Muscle layer of duodenum (tissue), 2 donors: ENCODE data around the gene ZYG11B.
"Not testable (repeated sequence)": the region's sequence is repeated elsewhere in the genome, so short reads cannot be mapped to it uniquely, and the experiment has no call there.

Experiments used
- H3K27ac ChIP-seq: one replicate; pipeline ENCODE4 v1.7.0; 2013; ENCODE audit warnings: mild to moderate bottlenecking, low read length
- H3K27me3 ChIP-seq: one replicate; pipeline ENCODE4 v1.7.0; 2013; ENCODE audit warnings: low read depth, mild to moderate bottlenecking, control low read depth, low read length
- H3K36me3 ChIP-seq, 2 donors: one replicate each; pipeline ENCODE4 v1.7.0; 2013; ENCODE audit warnings: low read length in 2 of 2, control low read depth in 1 of 2, mild to moderate bottlenecking in 1 of 2; ENCODE audit not compliant: insufficient read depth in 2 of 2, control insufficient read depth in 1 of 2
- H3K4me1 ChIP-seq, 2 donors: one replicate each; pipeline ENCODE4 v1.7.0; 2013; ENCODE audit warnings: low read length in 2 of 2, mild to moderate bottlenecking in 2 of 2, control low read depth in 1 of 2, moderate library complexity in 1 of 2; ENCODE audit not compliant: insufficient read depth in 2 of 2, control insufficient read depth in 1 of 2
- H3K4me3 ChIP-seq, 2 donors: one replicate each; pipeline ENCODE4 v1.7.0; 2013; ENCODE audit warnings: low read length in 2 of 2, low read depth in 1 of 2, mild to moderate bottlenecking in 1 of 2
- H3K9me3 ChIP-seq, 2 donors: one replicate each; pipeline ENCODE4 v1.7.0; 2013; ENCODE audit warnings: low read length in 2 of 2, control low read depth in 1 of 2, mild to moderate bottlenecking in 1 of 2; ENCODE audit not compliant: control insufficient read depth in 1 of 2
- donor health status: healthy.

Gene ZYG11B

DNA sequence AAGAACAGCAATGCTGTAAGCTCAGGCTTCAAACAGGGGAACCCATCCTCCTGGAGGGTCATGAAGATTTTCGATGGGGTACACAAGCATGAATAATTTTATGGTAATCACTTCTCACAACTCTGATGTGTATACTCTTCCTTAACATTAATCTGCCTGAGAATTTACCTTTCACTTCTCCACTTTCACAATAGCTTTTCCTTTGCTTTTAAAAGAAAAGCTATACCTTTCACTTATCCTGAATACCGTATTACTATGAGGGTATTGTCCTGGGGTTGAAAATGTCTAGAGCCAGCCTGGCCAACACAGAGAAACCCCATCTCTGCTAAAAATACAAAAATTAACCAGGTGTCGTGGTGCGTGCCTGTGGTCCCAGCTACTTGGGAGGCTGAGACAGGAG, 12.7 kb upstream of the ZYG11B start:
- Histone ChIP-seq H3K27me3 (no peaks in the 10 kb centered on the region), H3K4me1 (peaks cover 0 to 8% of the 10 kb centered on the region in 2 donors), H3K36me3 (no peaks in the 10 kb centered on the region), H3K9me3 (no peaks in the 10 kb centered on the region), H3K4me3 (no peak overlapping the region), H3K27ac (no peak overlapping the region)

- H3K9me3 ChIP-seq, H3K4me1 ChIP-seq, H3K27me3 ChIP-seq, H3K27ac ChIP-seq, H3K4me3 ChIP-seq, H3K36me3 ChIP-seq: not testable (repeated sequence)
Measured at GRCh38 chr1:52715296-52715695, 11.0 kb upstream of the ZYG11B start.

DNA sequence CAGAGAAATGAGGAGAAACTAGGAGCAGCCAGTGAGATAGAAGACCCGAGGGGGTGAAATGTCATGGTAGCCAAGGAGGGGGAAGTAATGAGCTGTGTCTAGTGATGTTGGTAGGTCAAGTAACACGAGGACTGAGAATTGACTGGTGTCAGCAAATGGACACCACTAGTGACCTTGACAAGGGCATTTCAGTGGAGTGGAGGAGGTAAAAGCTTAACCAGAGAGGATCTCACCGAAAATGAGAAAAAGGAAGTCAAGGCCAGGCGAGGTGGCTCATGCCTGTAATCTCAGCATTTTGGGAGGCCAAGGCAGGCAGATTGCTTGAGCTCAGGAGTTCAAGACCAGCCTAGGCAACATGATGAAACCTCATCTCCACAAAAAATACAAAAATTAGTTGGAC, 3.0 kb upstream of the ZYG11B start:
- Histone ChIP-seq H3K27ac (no peak overlapping the region), H3K4me3 (no peak overlapping the region), H3K36me3 (no peaks in the 10 kb centered on the region), H3K4me1 (peaks cover 0 to 9% of the 10 kb centered on the region in 2 donors), H3K27me3 (no peaks in the 10 kb centered on the region), H3K9me3 (no peaks in the 10 kb centered on the region)

DNA sequence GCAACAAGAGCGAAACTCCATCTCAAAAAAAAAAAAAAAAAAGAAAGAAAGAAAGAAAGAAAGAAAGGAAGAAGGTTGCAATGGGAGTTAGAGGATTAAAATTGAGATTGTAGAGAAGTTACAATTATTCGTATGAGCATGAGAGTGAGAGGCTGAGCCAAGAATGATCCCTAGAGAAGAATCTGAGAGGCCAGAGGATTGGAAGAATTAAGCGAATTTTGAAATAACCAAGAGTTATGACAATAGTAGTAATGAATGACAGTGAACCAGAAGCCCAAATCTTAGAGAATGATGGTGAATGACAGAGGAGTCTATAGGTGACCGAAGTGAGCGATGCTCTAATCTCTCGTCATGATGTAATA, 369 bp upstream of the ZYG11B start:
- Histone ChIP-seq H3K4me1 (peaks cover 0 to 14% of the 10 kb centered on the region in 2 donors), H3K9me3 (no peaks in the 10 kb centered on the region), H3K4me3 (peak overlapping the region; percentile 59 to 96), H3K27me3 (no peaks in the 10 kb centered on the region), H3K27ac (no peak overlapping the region), H3K36me3 (no peaks in the 10 kb centered on the region)

DNA sequence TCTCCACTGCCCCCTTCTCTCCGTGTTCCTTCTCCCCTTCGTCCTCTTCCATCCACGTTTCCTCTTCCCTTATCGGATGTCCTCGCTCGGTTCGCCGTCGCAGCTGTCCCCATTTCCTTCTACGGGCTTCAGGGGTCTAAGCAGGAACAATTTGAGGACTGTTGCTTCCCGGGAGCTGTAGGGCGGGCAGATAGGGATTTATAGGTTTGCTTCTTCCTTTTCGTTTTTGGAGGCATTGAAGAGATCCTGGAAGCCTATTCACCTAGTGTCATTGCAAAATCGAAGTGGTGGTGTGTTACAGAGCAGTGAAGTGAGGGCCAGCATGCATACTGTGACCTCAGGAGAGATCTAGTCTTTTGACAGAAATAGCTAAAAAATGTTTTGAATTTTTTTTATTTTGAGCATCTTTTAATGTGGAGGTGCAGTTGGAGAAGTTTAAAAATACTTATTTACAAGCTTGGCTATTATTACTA, 897 bp downstream of the ZYG11B start:
- H3K27ac ChIP-seq = peak overlapping the region; percentile 90

DNA sequence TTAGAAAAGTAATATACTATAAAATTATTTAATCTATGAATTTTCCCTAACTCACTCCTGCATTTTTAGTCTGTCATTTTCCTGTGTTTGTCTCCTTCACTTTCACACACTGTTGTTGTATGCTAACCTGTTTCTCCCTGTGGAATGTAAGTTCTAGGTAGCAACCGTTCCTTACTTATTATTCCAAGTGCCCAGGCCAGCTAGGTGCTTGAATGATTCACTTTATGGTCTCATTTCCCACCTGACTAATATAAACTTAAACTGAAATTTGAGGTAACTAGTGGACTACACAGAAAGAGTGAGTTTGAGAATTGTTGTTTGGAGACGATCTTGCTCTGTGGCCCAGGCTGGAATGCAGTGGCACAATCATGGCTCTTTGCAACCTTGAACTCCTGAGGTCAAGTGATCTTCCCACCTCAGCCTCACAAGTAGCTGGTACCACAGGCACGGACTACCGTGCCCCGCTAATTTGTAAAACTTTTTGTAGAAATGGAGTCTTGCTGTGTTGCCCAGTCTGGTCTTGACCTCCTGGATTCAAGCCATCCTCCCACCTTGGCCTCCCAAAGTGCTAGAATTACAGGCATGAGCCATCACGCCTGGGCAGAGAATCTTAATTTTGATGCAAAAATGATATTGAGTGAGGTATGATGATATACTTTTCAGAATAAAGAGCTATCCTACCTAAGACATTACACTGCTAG, 1.9 kb downstream of the ZYG11B start:
- no peak overlapping the region for H3K4me3 ChIP-seq
- no peaks in the 10 kb centered on the region for H3K27me3 ChIP-seq
- peaks cover 0 to 14% of the 10 kb centered on the region in 2 donors for H3K4me1 ChIP-seq
- no peaks in the 10 kb centered on the region for H3K9me3 ChIP-seq
- H3K27ac ChIP-seq = no peak overlapping the region
- H3K36me3 ChIP-seq = no peaks in the 10 kb centered on the region

More for the DNA sequence above, 897 bp downstream of the ZYG11B start:
- Histone ChIP-seq H3K4me1 (peaks cover 0 to 14% of the 10 kb centered on the region in 2 donors), H3K27me3 (no peaks in the 10 kb centered on the region), H3K36me3 (no peaks in the 10 kb centered on the region), H3K9me3 (no peaks in the 10 kb centered on the region), H3K4me3 (peak overlapping the region; percentile 96 to 97)

- Histone ChIP-seq H3K4me3 (no peak overlapping the region), H3K36me3 (no peaks in the 10 kb centered on the region), H3K9me3 (no peaks in the 10 kb centered on the region), H3K27me3 (no peaks in the 10 kb centered on the region), H3K4me1 (peaks cover 0 to 4% of the 10 kb centered on the region in 2 donors), H3K27ac (no peak overlapping the region)
Measured at GRCh38 chr1:52733368-52733767, 7.1 kb downstream of the ZYG11B start.

DNA sequence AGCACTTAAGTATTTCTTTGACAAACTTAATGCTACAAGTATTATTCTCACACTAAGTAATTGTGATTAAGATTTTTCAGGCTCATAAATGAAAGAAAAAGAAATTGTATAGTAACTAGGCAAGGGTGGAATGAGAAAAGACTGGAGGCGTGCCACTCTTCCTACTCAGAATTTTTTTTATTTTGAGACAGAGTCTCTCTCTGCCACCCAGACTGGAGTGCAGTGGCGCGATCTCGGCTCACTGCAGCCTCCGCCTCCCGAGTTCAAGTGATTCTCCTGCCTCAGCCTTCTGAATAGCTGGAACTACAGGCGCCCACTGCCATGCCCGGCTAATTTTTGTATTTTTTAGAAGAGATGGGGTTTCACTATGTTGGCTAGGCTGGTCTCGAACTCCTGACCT, 9.1 kb downstream of the ZYG11B start:
- H3K27me3 ChIP-seq, H3K27ac ChIP-seq, H3K36me3 ChIP-seq, H3K4me3 ChIP-seq, H3K9me3 ChIP-seq, H3K4me1 ChIP-seq: not testable (repeated sequence)

DNA sequence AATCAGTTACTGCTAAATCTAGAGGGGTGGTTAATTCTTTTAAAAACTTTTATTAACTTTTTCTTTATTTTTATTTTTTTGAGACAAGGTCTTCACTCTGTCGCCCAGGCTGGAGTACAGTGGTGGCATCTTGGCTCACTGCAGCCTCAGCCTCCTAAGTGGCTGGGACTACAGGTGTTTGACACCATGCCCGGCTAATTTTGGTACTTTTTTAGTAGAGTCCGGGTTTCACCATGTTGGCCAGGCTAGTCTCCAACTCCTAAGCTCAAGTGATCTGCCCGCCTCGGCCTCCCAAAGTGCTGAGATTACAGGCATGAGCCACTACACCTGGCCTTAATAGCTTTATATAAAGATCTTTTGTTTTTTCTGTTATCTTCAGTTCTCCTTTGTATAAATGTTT, 11.9 kb downstream of the ZYG11B start:
- Histone ChIP-seq H3K27ac (no peak overlapping the region), H3K4me3 (no peak overlapping the region), H3K4me1 (peaks cover 0 to 13% of the 10 kb centered on the region in 2 donors), H3K9me3 (no peaks in the 10 kb centered on the region), H3K27me3 (no peaks in the 10 kb centered on the region), H3K36me3 (no peaks in the 10 kb centered on the region)

- Histone ChIP-seq H3K27ac (no peak overlapping the region), H3K4me3 (no peak overlapping the region), H3K4me1 (peaks cover 0 to 13% of the 10 kb centered on the region in 2 donors), H3K9me3 (no peaks in the 10 kb centered on the region), H3K27me3 (no peaks in the 10 kb centered on the region), H3K36me3 (no peaks in the 10 kb centered on the region)
Measured at GRCh38 chr1:52738893-52739292, 12.6 kb downstream of the ZYG11B start.

DNA sequence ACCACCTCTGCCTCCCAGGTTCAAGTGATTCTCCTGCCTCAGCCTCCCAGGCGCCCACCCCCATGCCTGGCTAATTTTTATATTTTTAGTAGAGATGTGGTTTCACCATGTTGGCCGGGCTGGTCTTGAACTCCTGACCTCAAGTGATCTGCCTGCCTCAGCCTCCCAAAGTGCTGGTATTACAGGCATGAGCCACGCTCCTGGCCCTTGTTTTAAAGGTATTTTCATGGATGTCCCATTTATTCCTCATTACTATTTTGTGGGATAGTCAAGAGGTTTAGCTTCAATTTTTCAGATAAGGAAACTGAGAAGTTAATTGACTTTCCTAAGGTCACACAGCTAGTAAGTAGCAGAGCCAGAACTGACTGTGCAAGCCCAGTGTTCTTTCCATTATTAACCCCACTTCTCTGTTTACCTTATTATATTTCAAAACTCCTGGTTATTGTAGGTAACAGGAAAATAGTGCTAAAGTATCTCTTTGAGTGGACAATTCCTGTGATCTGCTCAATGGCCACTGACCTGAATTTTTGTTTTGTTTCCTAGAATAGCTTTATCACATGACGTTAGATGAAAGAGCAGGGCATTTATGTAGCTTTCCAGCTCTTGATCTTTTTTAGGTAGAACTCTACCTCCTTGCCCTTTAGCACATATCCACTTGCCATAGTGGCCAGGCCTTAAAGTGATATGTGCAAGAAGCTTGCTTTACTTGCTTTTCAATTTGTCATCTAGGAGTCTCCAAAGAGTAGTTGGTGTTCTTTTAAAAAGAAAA, 13.6 kb downstream of the ZYG11B start:
- Histone ChIP-seq H3K9me3 (no peaks in the 10 kb centered on the region), H3K36me3 (no peaks in the 10 kb centered on the region), H3K27ac (no peak overlapping the region), H3K27me3 (no peaks in the 10 kb centered on the region), H3K4me3 (no peak overlapping the region), H3K4me1 (peaks cover 0 to 13% of the 10 kb centered on the region in 2 donors)
